CD8-positive, alpha-beta memory T cell (primary cell): Measurements from ENCODE around the gene PNMA1. TPM values are rescaled to one million over a fixed set of nuclear protein-coding genes. Genes with fewer than 3 reads are reported as not detected.

Source experiments
- CTCF ChIA-PET: fragments of 350-600 bp; sonication (Branson Sonifier 250); formaldehyde crosslinking; loops from one replicate; lab custom pipeline; 2021; ENCODE audit warnings: antibody characterized with exemption; lab: Charles Lee
- POLR2A ChIA-PET: fragments of 350-600 bp; sonication (Branson Sonifier 250); formaldehyde crosslinking; loops from one replicate; lab custom pipeline; 2021; ENCODE audit warnings: antibody characterized with exemption; lab: Charles Lee
- DNase-seq, 5 donors: peaks; one replicate each; pipeline versions ENCODE4 v3.0.0 to v3.0.0-alpha.2; 2020 to 2022; ENCODE audit warnings: mixed read lengths in 1 of 5
- H3K27ac ChIP-seq: one replicate; pipeline ENCODE4 v1.7.0; 2013; ENCODE audit warnings: low read depth, mild to moderate bottlenecking, low read length, moderate library complexity
- H3K27me3 ChIP-seq: 2 replicates; pipeline ENCODE4 v1.7.0; 2013; ENCODE audit warnings: low read length, mild to moderate bottlenecking; ENCODE audit not compliant: insufficient read depth, poor library complexity, severe bottlenecking
- H3K36me3 ChIP-seq: 2 replicates; pipeline ENCODE4 v1.7.0; 2013; ENCODE audit warnings: mild to moderate bottlenecking, low read length, moderate library complexity; ENCODE audit not compliant: insufficient read depth
- H3K4me1 ChIP-seq: 2 replicates; pipeline ENCODE4 v1.7.0; 2013; ENCODE audit warnings: mild to moderate bottlenecking, low read length, moderate library complexity; ENCODE audit not compliant: insufficient read depth
- H3K4me3 ChIP-seq: 2 replicates; pipeline ENCODE4 v1.7.0; 2013; ENCODE audit warnings: mild to moderate bottlenecking, low read length
- H3K9me3 ChIP-seq: 2 replicates; pipeline ENCODE4 v1.7.0; 2013; ENCODE audit warnings: mild to moderate bottlenecking, low read length
- H3K27ac Mint-ChIP-seq, 8 donors: one replicate each; pipeline ENCODE4 v1.8.0; 2020 to 2021; ENCODE audit warnings: mixed read lengths in 8 of 8, mild to moderate bottlenecking in 6 of 8, inconsistent platforms in 3 of 8, moderate library complexity in 3 of 8
- H3K27me3 Mint-ChIP-seq, 2 donors: one replicate each; pipeline ENCODE4 v1.8.0; 2020 to 2021; ENCODE audit warnings: mixed read lengths in 2 of 2, mild to moderate bottlenecking in 1 of 2, moderate library complexity in 1 of 2
- H3K36me3 Mint-ChIP-seq, 3 donors: one replicate each; pipeline ENCODE4 v1.8.0; 2020 to 2021; ENCODE audit warnings: mixed read lengths in 3 of 3, inconsistent platforms in 1 of 3, mild to moderate bottlenecking in 1 of 3
- H3K4me1 Mint-ChIP-seq, 3 donors: one replicate each; pipeline ENCODE4 v1.8.0; 2020 to 2021; ENCODE audit warnings: mixed read lengths in 3 of 3, inconsistent platforms in 1 of 3, mild to moderate bottlenecking in 1 of 3
- H3K4me3 Mint-ChIP-seq, 7 donors: one replicate each; pipeline ENCODE4 v1.8.0; 2020 to 2021; ENCODE audit warnings: mixed read lengths in 7 of 7, mild to moderate bottlenecking in 6 of 7, moderate library complexity in 4 of 7, inconsistent platforms in 2 of 7
- H3K9me3 Mint-ChIP-seq, 5 donors: one replicate each; pipeline ENCODE4 v1.8.0; 2020 to 2022; ENCODE audit warnings: mixed read lengths in 5 of 5, mild to moderate bottlenecking in 3 of 5, moderate library complexity in 2 of 5, inconsistent platforms in 1 of 5
- polyA plus RNA-seq: library from polyadenylated mRNA; unstranded; fragments of 300-500 nt; fragmentation: Illumina TruSeq; gene quantifications from one replicate; pipeline ENCODE4 v1.2.3, GENCODE V29; 2021
- total RNA-seq, 2 experiments: library from RNA; stranded (reverse); gene quantifications; one replicate each; pipeline ENCODE4 v1.2.3, GENCODE V29; 2021

The PNMA1 gene
- total and polyA plus RNA-seq, 3 experiments from 2014 or later: 43.7 to 61.0 (median 56.8) TPM

- ChIA-PET CTCF (interaction anchor here (0.8 to 12.6 kb wide), 5 partner anchors 9 to 34 kb away, joined by 3 to 208 read pairs (median 8); a partner anchor contains a TSS), POLR2A (interaction anchor here (0.5 to 1.5 kb wide), 8 partner anchors 9 to 93 kb away, joined by 3 to 11 read pairs (median 6); a partner anchor contains a TSS)
- H3K4me3 ChIP-seq: no peak overlapping the region
- Mint-ChIP-seq H3K4me1 (peaks cover 89 to 100% (median 97%) of the 10 kb centered on the region in 3 donors), H3K27ac (peak overlapping the region; percentile 87 to 99 (median 98)), H3K27me3 (peaks cover 0 to 2% of the 10 kb centered on the region in 2 donors), H3K4me3 (peak overlapping the region; percentile 23 to 71 (median 49)), H3K9me3 (no peaks in the 10 kb centered on the region), H3K36me3 (peaks cover 0 to 6% (median 0%) of the 10 kb centered on the region in 3 donors)
- peak in 1 of 5 donors; percentile 59 for DNase-seq
- H3K27me3 ChIP-seq: no peaks in the 10 kb centered on the region
- no peaks in the 10 kb centered on the region for H3K9me3 ChIP-seq
- H3K27ac ChIP-seq: peak overlapping the region; percentile 41
- H3K4me1 ChIP-seq: peaks cover 98% of the 10 kb centered on the region
- H3K36me3 ChIP-seq: no peaks in the 10 kb centered on the region
These were observed 35.7 kb upstream of the PNMA1 start for GRCh38 chr14:73749706-73750530.

- CTCF ChIA-PET: interaction anchor here (1.0 to 12.6 kb wide), 5 partner anchors 10 to 37 kb away, joined by 3 to 208 read pairs (median 8); a partner anchor contains a TSS
- H3K36me3 ChIP-seq: no peaks in the 10 kb centered on the region
- POLR2A ChIA-PET: interaction anchor here (0.6 to 1.5 kb wide), 5 partner anchors 10 to 40 kb away, joined by 3 to 11 read pairs (median 7); a partner anchor contains a TSS
- Mint-ChIP-seq H3K4me3 (peak overlapping the region in 6 of 7 donors; percentile 12 to 53 (median 48)), H3K36me3 (peaks cover 0 to 5% (median 0%) of the 10 kb centered on the region in 3 donors), H3K4me1 (peaks cover 89 to 100% (median 97%) of the 10 kb centered on the region in 3 donors), H3K27ac (peak overlapping the region; percentile 10 to 99 (median 88)), H3K27me3 (peaks cover 0 to 2% of the 10 kb centered on the region in 2 donors), H3K9me3 (no peaks in the 10 kb centered on the region)
- no peak for DNase-seq
- no peak overlapping the region for H3K27ac ChIP-seq
- peaks cover 98% of the 10 kb centered on the region for H3K4me1 ChIP-seq
- H3K27me3 ChIP-seq: no peaks in the 10 kb centered on the region
- no peak overlapping the region for H3K4me3 ChIP-seq
- no peaks in the 10 kb centered on the region for H3K9me3 ChIP-seq
These were observed 34.7 kb upstream of the PNMA1 start for GRCh38 chr14:73748858-73749357.

GRCh38 chr14:73747379-73748211 lies 33.4 kb upstream of the PNMA1 start:
- H3K27ac ChIP-seq: peak overlapping the region; percentile 21
- Mint-ChIP-seq H3K4me3 (peak overlapping the region in 3 of 7 donors; percentile 43 to 54 (median 50)), H3K9me3 (no peaks in the 10 kb centered on the region), H3K27me3 (no peaks in the 10 kb centered on the region), H3K27ac (peak overlapping the region; percentile 68 to 98 (median 81)), H3K4me1 (peaks cover 89 to 100% (median 97%) of the 10 kb centered on the region in 3 donors), H3K36me3 (peaks cover 0 to 5% (median 0%) of the 10 kb centered on the region in 3 donors)
- DNase-seq: no peak
- H3K4me3 ChIP-seq: no peak overlapping the region
- ChIA-PET POLR2A (interaction anchor here (0.6 to 3.0 kb wide), 2 partner anchors 11 to 20 kb away, joined by 3 to 21 read pairs; a partner anchor contains a TSS), CTCF (interaction anchor here (2.5 to 12.6 kb wide), 4 partner anchors 9 to 19 kb away, joined by 16 to 208 read pairs (median 80); a partner anchor contains a TSS)
- peaks cover 98% of the 10 kb centered on the region for H3K4me1 ChIP-seq
- no peaks in the 10 kb centered on the region for H3K36me3 ChIP-seq
- no peaks in the 10 kb centered on the region for H3K9me3 ChIP-seq
- no peaks in the 10 kb centered on the region for H3K27me3 ChIP-seq

DNA sequence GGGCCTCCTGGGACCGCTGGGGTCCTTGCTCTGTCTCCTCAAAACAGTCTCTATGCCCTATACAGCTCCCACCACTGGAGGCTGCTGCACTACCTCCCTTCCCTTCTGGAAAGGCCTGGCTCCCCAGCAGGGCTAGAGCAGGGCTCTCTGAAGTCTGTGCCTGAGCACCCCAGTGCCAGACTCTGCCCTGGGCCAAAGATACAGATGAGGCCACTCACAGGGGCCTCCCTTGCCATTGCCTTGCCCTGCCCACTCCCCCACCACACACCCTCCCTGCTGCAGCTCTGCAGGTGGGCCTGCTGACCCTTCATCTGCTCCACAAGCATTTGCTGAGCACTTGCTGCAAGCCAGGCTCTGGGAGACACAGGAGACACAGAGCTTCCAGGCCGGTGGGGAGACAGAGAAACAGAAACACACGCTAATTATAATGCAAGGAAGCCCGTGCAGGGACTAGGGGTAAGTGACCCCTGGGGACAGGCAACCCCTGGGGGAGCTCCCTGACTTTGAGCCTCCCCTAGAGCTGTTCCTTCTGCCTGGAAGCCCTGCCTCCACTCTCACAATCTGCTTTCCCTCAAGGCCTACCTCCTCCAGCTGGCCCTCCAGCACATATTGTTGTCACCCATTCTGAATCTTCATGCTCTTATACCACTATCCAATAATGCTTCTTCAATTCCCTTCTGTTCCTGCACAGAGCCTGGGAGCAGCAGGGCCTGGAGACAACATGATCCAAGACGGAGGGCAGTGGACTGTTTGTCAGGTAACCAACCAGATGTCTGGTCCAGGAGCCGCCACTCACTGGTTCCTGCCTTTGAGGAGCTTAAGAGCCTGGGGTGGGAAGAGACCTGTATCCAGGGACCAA lies 32.6 kb upstream of the PNMA1 start:
- peaks cover 0 to 5% (median 0%) of the 10 kb centered on the region in 3 donors for H3K36me3 Mint-ChIP-seq
- H3K9me3 ChIP-seq: no peaks in the 10 kb centered on the region
- H3K27ac ChIP-seq: peak overlapping the region; percentile 21
- H3K4me3 ChIP-seq: no peak overlapping the region
- no peaks in the 10 kb centered on the region for H3K27me3 Mint-ChIP-seq
- H3K4me1 Mint-ChIP-seq: peaks cover 89 to 100% (median 97%) of the 10 kb centered on the region in 3 donors
- no peaks in the 10 kb centered on the region for H3K36me3 ChIP-seq
- ChIA-PET CTCF (interaction anchor here (0.9 to 8.5 kb wide), 3 partner anchors 10 to 31 kb away, joined by 3 to 137 read pairs (median 16); a partner anchor contains a TSS), POLR2A (interaction anchor here (0.6 to 3.0 kb wide), 2 partner anchors 12 to 21 kb away, joined by 3 to 21 read pairs; a partner anchor contains a TSS)
- H3K27me3 ChIP-seq: no peaks in the 10 kb centered on the region
- H3K4me3 Mint-ChIP-seq: peak overlapping the region in 5 of 7 donors; percentile 8 to 59 (median 43)
- H3K9me3 Mint-ChIP-seq: no peaks in the 10 kb centered on the region
- peak overlapping the region; percentile 68 to 98 (median 79) for H3K27ac Mint-ChIP-seq
- DNase-seq: no peak
- peaks cover 98% of the 10 kb centered on the region for H3K4me1 ChIP-seq

- H3K4me3 Mint-ChIP-seq: peak overlapping the region in 5 of 7 donors; percentile 63 to 94 (median 79)
These were observed 31.7 kb upstream of the PNMA1 start for GRCh38 chr14:73745571-73746519.

More at GRCh38 chr14:73745571-73746519, 31.7 kb upstream of the PNMA1 start:
- H3K27me3 ChIP-seq: no peaks in the 10 kb centered on the region
- ChIA-PET CTCF (interaction anchor here (0.7 to 8.5 kb wide), 5 partner anchors 10 to 44 kb away, joined by 3 to 137 read pairs (median 7); a partner anchor contains a TSS), POLR2A (interaction anchor here (1.0 to 6.2 kb wide), 3 partner anchors 8 to 35 kb away, joined by 7 to 59 read pairs (median 21); a partner anchor contains a TSS)
- H3K27ac ChIP-seq: peak overlapping the region; percentile 21
- Mint-ChIP-seq H3K36me3 (peaks cover 0 to 5% (median 0%) of the 10 kb centered on the region in 3 donors), H3K9me3 (no peaks in the 10 kb centered on the region), H3K4me1 (peaks cover 89 to 100% (median 97%) of the 10 kb centered on the region in 3 donors), H3K27me3 (no peaks in the 10 kb centered on the region), H3K27ac (peak overlapping the region; percentile 89 to 98 (median 94))
- peaks cover 97% of the 10 kb centered on the region for H3K4me1 ChIP-seq
- no peak for DNase-seq
- no peak overlapping the region for H3K4me3 ChIP-seq
- no peaks in the 10 kb centered on the region for H3K9me3 ChIP-seq
- H3K36me3 ChIP-seq: no peaks in the 10 kb centered on the region
